Thyroid gland (tissue), 4 donors: ENCODE measurements around the gene MYO9B. TPM values are rescaled to one million over a fixed set of nuclear protein-coding genes. Genes with fewer than 3 reads are reported as not detected.

ENCODE experiments used
- DNase-seq, 2 donors: peaks; one replicate each; pipeline ENCODE4 v3.0.0-alpha.2; 2019
- H3K27ac ChIP-seq, 3 donors: fragments of 200-600 bp; sonication (generic); 1 replicate in 2 of 3; 2 replicates in 1 of 3; pipeline ENCODE4 v1.5.1; 2016 to 2019; ENCODE audit warnings: mild to moderate bottlenecking in 1 of 3, moderate library complexity in 1 of 3
- H3K27me3 ChIP-seq: fragments of 200-600 bp; sonication (generic); one replicate; pipeline ENCODE4 v1.5.1; 2019
- H3K36me3 ChIP-seq, 2 donors: fragments of 200-600 bp; sonication (generic); one replicate each; pipeline ENCODE4 v1.5.1; 2016 to 2019
- H3K4me1 ChIP-seq, 2 donors: fragments of 200-600 bp; sonication (generic); one replicate each; pipeline ENCODE4 v1.5.1; 2017 to 2019
- H3K4me3 ChIP-seq, 3 donors: fragments of 200-600 bp; sonication (generic); replicated peaks in 1 of 3; 1 replicate in 2 of 3; 2 replicates in 1 of 3; pipeline ENCODE4 v1.5.1; 2016; ENCODE audit warnings: mild to moderate bottlenecking in 1 of 3
- H3K9me3 ChIP-seq: fragments of 200-600 bp; sonication (generic); one replicate; pipeline ENCODE4 v1.5.1; 2017
- CTCF ChIP-seq, 6 experiments: fragments of 200-600 bp in 3 of 6; fragments of 450-650 bp in 3 of 6; sonication (generic) in 3 of 6; IDR thresholded peaks; one replicate each; pipeline ENCODE4 v1.5.1; 2016 to 2019; ENCODE audit warnings: antibody characterized with exemption in 6 of 6, mild to moderate bottlenecking in 2 of 6, inconsistent platforms in 1 of 6, moderate library complexity in 1 of 6
- POLR2A ChIP-seq, 2 donors: fragments of 450-650 bp; IDR thresholded peaks; one replicate each; pipeline ENCODE4 v1.6.1; 2017; ENCODE audit warnings: antibody characterized with exemption in 2 of 2, mild to moderate bottlenecking in 2 of 2, moderate library complexity in 1 of 2
- whole genome bisulfite sequencing, 2 donors: methylation state at CpG; one replicate each; pipeline ENCODE4 v1.1.5; 2017; 5-methylcytosine and 5-hydroxymethylcytosine counted together
- intact Hi-C: fragments of 100-400 bp; cut with DNase I; formaldehyde crosslinking; loops from one replicate; pipeline ENCODE4 v1.15.1; 2023
- total RNA-seq, 4 donors: library from RNA; depleted of rRNA; stranded (reverse); fragments of >200 nt; gene quantifications; one replicate each; pipeline ENCODE4 v1.2.3, GENCODE V29; 2016

Gene MYO9B
- total RNA-seq, 4 donors from 2014 or later: 33.7 to 52.9 (median 44.6) TPM

DNA sequence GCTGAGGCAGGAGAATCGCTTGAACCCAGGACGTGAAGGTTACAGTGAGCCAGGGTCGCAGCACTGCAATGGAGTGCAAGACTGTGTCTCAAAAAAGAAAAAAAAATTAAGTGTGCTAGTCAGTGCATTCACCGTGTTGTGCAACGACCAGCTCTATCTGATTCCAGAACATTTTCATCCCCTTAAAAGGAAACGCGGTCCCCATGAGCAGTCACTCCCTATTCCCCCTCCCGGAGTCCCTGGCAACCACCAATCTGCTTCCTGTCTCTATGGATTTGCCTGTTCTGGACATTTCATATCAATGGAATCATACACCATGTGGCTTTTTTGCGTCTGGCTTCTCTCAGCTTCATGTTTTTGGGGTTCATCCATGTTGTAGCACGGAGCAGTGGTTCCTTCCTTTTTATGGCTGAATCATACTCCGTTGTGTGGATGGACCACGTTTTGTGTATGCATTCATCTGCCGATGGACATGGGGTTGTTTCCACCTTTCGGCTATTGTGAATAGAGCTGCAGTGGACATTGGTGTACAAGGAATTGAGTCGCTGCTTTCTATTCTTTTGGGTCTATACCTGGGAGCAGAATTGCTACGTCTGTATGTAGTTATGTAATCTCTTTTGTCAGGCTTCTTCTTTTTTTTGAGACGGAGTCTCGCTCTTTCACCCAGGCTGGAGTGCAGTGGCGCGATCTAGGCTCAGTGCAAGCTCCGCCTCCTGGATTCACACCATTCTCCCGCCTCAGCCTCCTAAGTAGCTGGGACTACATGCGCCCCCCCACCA is 19.8 kb downstream of the MYO9B start:
- TF ChIP-seq POLR2A (IDR thresholded peaks at IDR 0.05) (no peak), CTCF (IDR thresholded peaks at IDR 0.05) (no peak)
- Histone ChIP-seq H3K9me3 (no peaks in the 10 kb centered on the region), H3K27ac (peak overlapping the region in 2 of 3 donors; percentile 23 to 36), H3K4me3 (no peak overlapping the region), H3K4me1 (peaks cover 4 to 16% of the 10 kb centered on the region in 2 donors), H3K36me3 (no peaks in the 10 kb centered on the region), H3K27me3 (no peaks in the 10 kb centered on the region)
- 87 to 90% methylated on average over 23 of the region's 23 CpGs for WGBS, 2 donors
- intact Hi-C loops: no loop called here
- peak; percentile 25 to 26 for DNase-seq

DNA sequence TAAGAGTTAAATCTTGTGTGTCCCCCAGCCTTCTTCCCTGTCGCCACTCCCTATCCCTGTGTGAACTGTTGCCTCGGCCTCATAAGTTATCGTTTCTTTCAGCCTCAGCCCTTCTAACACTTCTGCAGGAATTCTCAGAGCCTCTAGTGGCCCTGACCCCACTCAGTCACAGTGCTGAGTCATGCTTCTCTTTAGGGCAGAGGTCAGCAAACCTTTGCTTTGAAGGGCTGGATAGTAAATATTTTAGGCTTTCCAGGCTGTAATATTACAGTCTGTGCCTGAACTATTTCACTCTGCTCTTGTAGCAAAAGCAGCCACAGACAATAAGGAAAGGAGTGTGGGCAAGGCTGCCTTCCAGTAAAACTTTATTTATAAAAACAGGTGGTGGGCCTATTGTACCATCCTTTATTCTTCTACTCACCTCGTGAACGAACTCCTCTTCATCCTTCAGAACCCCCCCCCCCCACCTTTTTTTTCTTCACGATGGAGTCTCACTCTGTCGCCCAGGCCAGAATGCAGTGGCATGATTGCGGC is 22.1 kb downstream of the MYO9B start:
- peak in 1 of 2 donors; percentile 24 for DNase-seq
- Histone ChIP-seq H3K36me3 (peaks cover 10% of the 10 kb centered on the region in 2 donors), H3K4me3 (no peak overlapping the region), H3K4me1 (peaks cover 4 to 16% of the 10 kb centered on the region in 2 donors), H3K9me3 (no peaks in the 10 kb centered on the region), H3K27me3 (no peaks in the 10 kb centered on the region), H3K27ac (no peak overlapping the region)
- intact Hi-C loops: no loop called here
- WGBS, 2 donors: 79 to 81% methylated on average over 8 of the region's 8 CpGs
- TF ChIP-seq CTCF (IDR thresholded peaks at IDR 0.05) (no peak), POLR2A (IDR thresholded peaks at IDR 0.05) (no peak)

DNA sequence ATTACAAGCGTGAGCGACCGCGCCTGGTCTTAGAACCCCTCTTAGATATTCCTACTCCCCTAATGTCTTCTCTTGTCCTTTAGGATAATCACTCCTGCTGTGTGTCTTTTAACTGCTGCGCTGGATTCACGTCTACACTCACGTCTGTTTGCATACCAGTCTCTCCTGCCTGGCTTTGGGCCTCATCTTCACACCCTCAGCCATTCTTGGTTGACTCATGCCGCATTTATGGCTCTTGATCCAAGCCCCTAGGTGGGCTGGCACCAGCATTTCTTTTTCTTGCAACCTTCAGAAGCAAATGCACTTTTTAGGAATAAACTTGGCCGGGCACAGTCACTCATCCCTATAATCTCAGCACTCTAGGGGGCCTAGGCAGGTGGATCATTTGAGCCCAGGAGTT is 22.7 kb downstream of the MYO9B start:
- Histone ChIP-seq H3K36me3 (peaks cover 10% of the 10 kb centered on the region in 2 donors), H3K9me3 (no peaks in the 10 kb centered on the region), H3K27ac (no peak overlapping the region), H3K4me1 (peaks cover 4 to 16% of the 10 kb centered on the region in 2 donors), H3K4me3 (no peak overlapping the region), H3K27me3 (no peaks in the 10 kb centered on the region)
- 97 to 99% methylated on average over 9 of the region's 9 CpGs for WGBS, 2 donors
- TF ChIP-seq POLR2A (IDR thresholded peaks at IDR 0.05) (no peak), CTCF (IDR thresholded peaks at IDR 0.05) (no peak)
- DNase-seq: no peak
- intact Hi-C loops: no loop called here

- no peak overlapping the region for H3K4me3 ChIP-seq
- H3K9me3 ChIP-seq: no peaks in the 10 kb centered on the region
- peaks cover 10% of the 10 kb centered on the region in 2 donors for H3K36me3 ChIP-seq
- H3K27me3 ChIP-seq: no peaks in the 10 kb centered on the region
- intact Hi-C loops: no loop called here
- no peak overlapping the region for H3K27ac ChIP-seq
- no peak for DNase-seq
- 98% methylated on average over 36 to 49 of the region's 59 CpGs for WGBS, 2 donors
- TF ChIP-seq POLR2A (IDR thresholded peaks at IDR 0.05): no peak
- peaks cover 4 to 9% of the 10 kb centered on the region in 2 donors for H3K4me1 ChIP-seq
Measured at GRCh38 chr19:17101686-17102628, 26.4 kb downstream of the MYO9B start.

DNA sequence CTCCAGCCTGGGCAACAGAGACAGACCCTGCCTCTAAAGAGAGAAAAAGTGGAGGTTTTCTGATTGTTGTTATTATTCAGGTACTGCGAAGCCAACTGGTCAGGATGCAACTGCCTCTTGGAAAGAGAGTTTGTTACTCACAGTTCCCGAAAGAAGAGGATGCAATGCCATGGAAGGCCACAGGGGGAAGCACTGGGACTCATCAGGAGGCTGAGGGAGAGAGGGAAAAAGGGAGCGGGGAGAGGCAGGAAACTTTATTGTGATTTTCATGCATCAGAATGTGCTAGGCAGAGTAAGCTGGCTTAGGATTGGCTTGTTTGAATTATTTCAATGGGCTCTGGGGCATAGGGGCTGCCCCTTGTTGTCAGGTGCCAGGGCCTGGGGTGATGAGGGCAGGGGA is 27.6 kb downstream of the MYO9B start:
- Histone ChIP-seq H3K4me1 (peaks cover 0 to 8% of the 10 kb centered on the region in 2 donors), H3K27me3 (no peaks in the 10 kb centered on the region), H3K9me3 (no peaks in the 10 kb centered on the region), H3K4me3 (no peak overlapping the region), H3K27ac (no peak overlapping the region), H3K36me3 (peaks cover 10% of the 10 kb centered on the region in 2 donors)
- DNase-seq: no peak
- TF ChIP-seq CTCF (IDR thresholded peaks at IDR 0.05) (peak in 1 of 6 experiments; percentile 35), POLR2A (IDR thresholded peaks at IDR 0.05) (no peak)
- intact Hi-C loops: no loop called here
- 84 to 94% methylated on average over 3 of the region's 3 CpGs for WGBS, 2 donors
